HG02571 (cell line): ENCODE results near the gene TRAF4.

ENCODE experiments used
- ATAC-seq: cut with Tn5 transposase; IDR thresholded peaks from one replicate; pipeline ENCODE4 v1.9.1; 2021; ENCODE audit warnings: mild to moderate bottlenecking, moderate library complexity; ENCODE audit not compliant: unreplicated experiment

The TRAF4 gene

GRCh38 chr17:28743243-28744103 lies at the start of gene TRAF4:
Gene TRAF4 (plus strand): TSS chr17:28744011. CDS start chr17:28744113, 102 bp downstream.
- ATAC-seq: peak; percentile 52

- ATAC-seq: no peak
Measured at GRCh38 chr17:28698253-28698941, 45.4 kb upstream of the TRAF4 start.

GRCh38 chr17:28700278-28700677 lies 43.5 kb upstream of the TRAF4 start:
- no peak for ATAC-seq

- ATAC-seq: no peak
Measured at GRCh38 chr17:28700830-28701492, 42.9 kb upstream of the TRAF4 start.

GRCh38 chr17:28702026-28702751 lies 41.6 kb upstream of the TRAF4 start:
- no peak for ATAC-seq

- no peak for ATAC-seq
Measured at GRCh38 chr17:28702752-28703150, 41.1 kb upstream of the TRAF4 start.

GRCh38 chr17:28703552-28704218 lies 40.1 kb upstream of the TRAF4 start:
- no peak for ATAC-seq

GRCh38 chr17:28704219-28704858 lies 39.5 kb upstream of the TRAF4 start:
- no peak for ATAC-seq

GRCh38 chr17:28705074-28705659 lies 38.6 kb upstream of the TRAF4 start:
- ATAC-seq: no peak

- no peak for ATAC-seq
Measured at GRCh38 chr17:28705728-28706334, 38.0 kb upstream of the TRAF4 start.

GRCh38 chr17:28706471-28707338 lies 37.1 kb upstream of the TRAF4 start:
- no peak for ATAC-seq

- ATAC-seq: no peak
Measured at GRCh38 chr17:28707339-28707720, 36.5 kb upstream of the TRAF4 start.

- ATAC-seq: peak; percentile 71
Measured at GRCh38 chr17:28710861-28711722, 32.7 kb upstream of the TRAF4 start.

GRCh38 chr17:28711723-28712031 lies 32.1 kb upstream of the TRAF4 start, which contains the start of gene PROCA1:
Gene PROCA1 (minus strand): TSS chr17:28711888. CDS start chr17:28711660, 228 bp downstream.
- ATAC-seq: peak; percentile 20

GRCh38 chr17:28712032-28712704 lies 31.6 kb upstream of the TRAF4 start:
- peak; percentile 38 for ATAC-seq

GRCh38 chr17:28712705-28713415 lies 31.0 kb upstream of the TRAF4 start:
- ATAC-seq: no peak
